ENCODE data around the gene CLIP1.

CLIP1 gene

DNA sequence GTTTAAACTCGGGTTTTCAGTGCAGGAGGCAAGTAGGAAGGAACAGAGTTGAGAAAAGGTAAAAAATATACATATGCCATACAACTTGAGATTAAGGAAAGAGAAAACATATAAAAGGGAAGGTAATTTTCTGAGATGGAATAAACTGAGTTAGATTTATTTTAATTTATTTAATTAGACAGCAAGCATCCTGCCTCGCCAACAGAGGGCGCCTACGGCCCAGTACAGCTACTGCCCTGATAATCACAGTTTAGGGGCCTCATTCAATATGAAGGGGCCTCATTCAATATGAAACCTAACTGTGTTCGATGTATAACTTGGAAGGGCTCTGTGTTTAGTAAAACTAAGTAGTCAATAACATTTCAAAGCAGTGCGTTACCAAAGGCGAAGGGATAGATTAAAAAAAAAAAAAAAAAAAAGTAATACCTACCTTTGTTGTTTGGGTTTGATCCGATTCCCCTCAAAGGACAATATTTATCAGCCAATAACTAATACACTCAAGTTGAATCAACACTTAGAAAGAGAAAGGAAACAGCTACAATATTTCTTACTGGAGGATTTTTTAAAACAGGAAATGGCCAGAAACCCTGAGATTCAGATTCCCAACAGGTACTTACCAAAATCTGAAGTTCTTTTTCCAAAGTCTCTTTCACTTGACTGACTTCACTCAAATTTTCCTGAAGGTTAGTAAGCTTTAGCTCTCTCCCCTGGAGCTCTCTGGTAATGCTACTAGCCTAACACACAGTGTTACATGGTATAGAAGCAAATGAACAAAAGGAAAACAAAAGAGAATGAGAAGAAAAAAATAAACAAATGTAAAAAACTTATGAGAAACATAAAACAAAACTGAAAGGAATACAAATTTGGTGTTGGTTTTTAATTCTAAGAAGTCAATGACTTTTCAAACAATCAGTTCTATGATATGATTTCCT is 86.2 kb downstream of the CLIP1 start:
- H3K4me1 ChIP-seq (ENCODE audit: control insufficient read depth, low read length): no peaks in the 10 kb centered on the region
- no peaks in the 10 kb centered on the region for H3K27me3 ChIP-seq (ENCODE audit: control insufficient read depth, low read length)
- TF ChIP-seq CTCF (IDR thresholded peaks at IDR 0.05; ENCODE audit: low read depth, low read length, poor library complexity, severe bottlenecking) (peak; percentile 79), EZH2phosphoT487 (IDR thresholded peaks at IDR 0.05; ENCODE audit: borderline replicate concordance, low read length) (no peak)
- H3F3A ChIP-seq (ENCODE audit: control insufficient read depth, insufficient read depth): 0 out of 2 replicates have a peak, but pooled peaks cover 4% of the 10 kb centered on the region
- H3K4me3 ChIP-seq (ENCODE audit: low read length): no peak overlapping the region
- no peak overlapping the region for H3K27ac ChIP-seq (ENCODE audit: low read depth, low read length)
- no peaks in the 10 kb centered on the region for H4K20me1 ChIP-seq (ENCODE audit: control insufficient read depth, insufficient read depth, low read depth, low read length)
- 0 out of 2 replicates have a peak, but pooled peaks cover 4% of the 10 kb centered on the region for H3K36me3 ChIP-seq (ENCODE audit: control insufficient read depth, low read length)
- no peaks in the 10 kb centered on the region for H3K9me3 ChIP-seq (ENCODE audit: control insufficient read depth, insufficient read depth, low read length)
- H3K9me2 ChIP-seq (replicated peaks; ENCODE audit: control insufficient read depth, low read length): no peaks in the 10 kb centered on the region
- no peaks in the 10 kb centered on the region for H3K79me2 ChIP-seq (ENCODE audit: control insufficient read depth, low read length)
- no peak overlapping the region for H3K4me2 ChIP-seq (ENCODE audit: low read length)

- no peaks in the 10 kb centered on the region for H3K79me2 ChIP-seq (ENCODE audit: control insufficient read depth, low read length)
- H3K27ac ChIP-seq (ENCODE audit: low read depth, low read length): no peak overlapping the region
- H3K4me2 ChIP-seq (ENCODE audit: low read length): no peak overlapping the region
- no peak for TF ChIP-seq CTCF (IDR thresholded peaks at IDR 0.05; ENCODE audit: low read depth, low read length, poor library complexity, severe bottlenecking)
- no peak for TF ChIP-seq EZH2phosphoT487 (IDR thresholded peaks at IDR 0.05; ENCODE audit: borderline replicate concordance, low read length)
- H3K9me2 ChIP-seq (replicated peaks; ENCODE audit: control insufficient read depth, low read length): no peaks in the 10 kb centered on the region
- no peak overlapping the region for H3K4me3 ChIP-seq (ENCODE audit: low read length)
- no peaks in the 10 kb centered on the region for H3K4me1 ChIP-seq (ENCODE audit: control insufficient read depth, low read length)
- no peaks in the 10 kb centered on the region for H4K20me1 ChIP-seq (ENCODE audit: control insufficient read depth, insufficient read depth, low read depth, low read length)
- no peaks in the 10 kb centered on the region for H3K27me3 ChIP-seq (ENCODE audit: control insufficient read depth, low read length)
- H3K9me3 ChIP-seq (ENCODE audit: control insufficient read depth, insufficient read depth, low read length): no peaks in the 10 kb centered on the region
- 0 out of 2 replicates have a peak, but pooled peaks cover 4% of the 10 kb centered on the region for H3F3A ChIP-seq (ENCODE audit: control insufficient read depth, insufficient read depth)
- 0 out of 2 replicates have a peak, but pooled peaks cover 4% of the 10 kb centered on the region for H3K36me3 ChIP-seq (ENCODE audit: control insufficient read depth, low read length)
Observed at GRCh38 chr12:122333142-122334087, 89.1 kb downstream of the CLIP1 start.

DNA sequence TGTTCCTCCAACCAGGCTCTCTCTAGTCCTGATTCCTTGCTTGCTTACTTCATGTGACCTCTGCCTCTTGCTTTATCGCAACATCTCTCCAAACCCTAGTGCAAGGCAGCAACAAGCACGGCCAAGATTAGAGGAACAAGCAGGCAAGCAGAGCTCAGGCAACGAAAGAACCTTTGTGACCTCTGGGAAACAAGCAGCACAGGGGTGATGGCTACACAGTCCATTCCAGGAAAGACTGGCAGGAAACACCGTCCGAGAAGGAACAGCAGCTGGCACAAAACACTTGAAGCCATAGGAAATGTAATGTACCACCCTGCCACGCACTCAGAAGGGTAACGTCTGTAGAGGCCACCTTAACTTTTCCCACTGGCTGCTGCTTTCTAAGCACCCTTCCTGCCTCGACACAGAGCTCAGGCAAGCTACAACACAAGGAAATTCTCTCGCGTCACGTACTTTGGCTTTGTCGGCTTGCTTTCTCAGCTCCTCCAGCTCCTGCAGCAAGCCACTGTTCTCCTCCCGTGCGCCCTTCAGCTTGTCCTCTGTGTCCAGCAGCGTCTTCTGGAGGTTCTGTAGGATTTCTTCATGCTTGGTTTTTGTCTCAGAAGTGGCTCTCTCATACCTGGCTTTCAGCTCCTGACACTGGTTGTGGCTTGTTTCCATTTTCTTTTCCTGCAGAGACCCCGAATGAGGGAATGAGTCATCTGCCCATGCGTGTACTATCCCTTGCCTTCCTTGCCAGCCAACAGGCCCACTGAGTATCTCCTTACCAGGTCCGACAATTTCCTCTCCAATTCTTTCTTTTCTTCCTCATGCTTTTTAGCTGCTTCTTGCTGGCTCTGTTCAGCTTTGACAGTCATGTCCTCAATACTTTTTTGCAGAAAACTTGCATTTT is 94.7 kb downstream of the CLIP1 start:
- no peaks in the 10 kb centered on the region for H3K4me1 ChIP-seq (ENCODE audit: control insufficient read depth, low read length)
- TF ChIP-seq EZH2phosphoT487 (IDR thresholded peaks at IDR 0.05; ENCODE audit: borderline replicate concordance, low read length) (no peak), CTCF (IDR thresholded peaks at IDR 0.05; ENCODE audit: low read depth, low read length, poor library complexity, severe bottlenecking) (no peak)
- H3K4me3 ChIP-seq (ENCODE audit: low read length): no peak overlapping the region
- no peaks in the 10 kb centered on the region for H3K9me2 ChIP-seq (replicated peaks; ENCODE audit: control insufficient read depth, low read length)
- H3K79me2 ChIP-seq (ENCODE audit: control insufficient read depth, low read length): no peaks in the 10 kb centered on the region
- H3K27ac ChIP-seq (ENCODE audit: low read depth, low read length): no peak overlapping the region
- H3F3A ChIP-seq (ENCODE audit: control insufficient read depth, insufficient read depth): no peaks in the 10 kb centered on the region
- no peaks in the 10 kb centered on the region for H4K20me1 ChIP-seq (ENCODE audit: control insufficient read depth, insufficient read depth, low read depth, low read length)
- no peaks in the 10 kb centered on the region for H3K9me3 ChIP-seq (ENCODE audit: control insufficient read depth, insufficient read depth, low read length)
- no peaks in the 10 kb centered on the region for H3K27me3 ChIP-seq (ENCODE audit: control insufficient read depth, low read length)
- peaks cover 12% of the 10 kb centered on the region; the same call in 1 of the 2 replicates for H3K36me3 ChIP-seq (ENCODE audit: control insufficient read depth, low read length)
- H3K4me2 ChIP-seq (ENCODE audit: low read length): no peak overlapping the region
